HG02852 (cell line): ENCODE data around the gene HSPA4.

Experiments used
- ATAC-seq: cut with Tn5 transposase; IDR thresholded peaks from one replicate; pipeline ENCODE4 v1.9.1; 2021; ENCODE audit warnings: mild to moderate bottlenecking, moderate library complexity; ENCODE audit not compliant: unreplicated experiment

The HSPA4 gene

DNA sequence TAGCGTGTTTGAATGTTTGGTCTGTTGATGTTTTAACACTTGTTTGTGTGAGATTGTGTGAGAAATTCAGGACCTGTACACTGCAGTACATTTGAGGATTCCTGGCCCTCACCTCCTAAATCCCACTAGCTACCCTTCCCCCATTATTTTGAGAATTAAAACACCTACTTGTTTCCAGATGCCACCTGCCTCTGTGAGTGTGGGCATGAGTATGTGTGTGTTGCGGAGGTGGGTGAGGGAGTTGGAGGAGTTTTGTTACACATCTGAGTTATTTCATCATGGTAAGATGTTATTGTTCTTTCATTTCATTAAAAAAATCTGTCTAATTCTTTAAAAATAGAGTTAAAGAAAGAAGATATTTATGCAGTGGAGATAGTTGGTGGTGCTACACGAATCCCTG lies 36.3 kb downstream of the HSPA4 start:
- ATAC-seq, result no peak

DNA sequence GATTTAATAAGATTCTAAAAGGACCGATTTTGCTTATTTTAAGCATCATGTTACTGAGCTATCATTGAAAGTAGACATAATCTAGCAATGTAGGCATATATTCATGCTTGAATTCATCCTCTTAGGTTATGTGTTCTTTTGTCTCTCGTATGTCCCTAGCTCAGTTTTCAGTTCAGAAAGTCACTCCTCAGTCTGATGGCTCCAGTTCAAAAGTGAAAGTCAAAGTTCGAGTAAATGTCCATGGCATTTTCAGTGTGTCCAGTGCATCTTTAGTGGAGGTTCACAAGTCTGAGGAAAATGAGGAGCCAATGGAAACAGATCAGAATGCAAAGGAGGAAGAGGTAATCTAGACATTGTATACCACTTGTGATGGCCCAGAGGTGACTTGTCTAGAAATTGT lies 39.2 kb downstream of the HSPA4 start:
- ATAC-seq, result no peak

- no peak for ATAC-seq
Observed at GRCh38 chr5:133106343-133106742, 54.5 kb downstream of the HSPA4 start.

DNA sequence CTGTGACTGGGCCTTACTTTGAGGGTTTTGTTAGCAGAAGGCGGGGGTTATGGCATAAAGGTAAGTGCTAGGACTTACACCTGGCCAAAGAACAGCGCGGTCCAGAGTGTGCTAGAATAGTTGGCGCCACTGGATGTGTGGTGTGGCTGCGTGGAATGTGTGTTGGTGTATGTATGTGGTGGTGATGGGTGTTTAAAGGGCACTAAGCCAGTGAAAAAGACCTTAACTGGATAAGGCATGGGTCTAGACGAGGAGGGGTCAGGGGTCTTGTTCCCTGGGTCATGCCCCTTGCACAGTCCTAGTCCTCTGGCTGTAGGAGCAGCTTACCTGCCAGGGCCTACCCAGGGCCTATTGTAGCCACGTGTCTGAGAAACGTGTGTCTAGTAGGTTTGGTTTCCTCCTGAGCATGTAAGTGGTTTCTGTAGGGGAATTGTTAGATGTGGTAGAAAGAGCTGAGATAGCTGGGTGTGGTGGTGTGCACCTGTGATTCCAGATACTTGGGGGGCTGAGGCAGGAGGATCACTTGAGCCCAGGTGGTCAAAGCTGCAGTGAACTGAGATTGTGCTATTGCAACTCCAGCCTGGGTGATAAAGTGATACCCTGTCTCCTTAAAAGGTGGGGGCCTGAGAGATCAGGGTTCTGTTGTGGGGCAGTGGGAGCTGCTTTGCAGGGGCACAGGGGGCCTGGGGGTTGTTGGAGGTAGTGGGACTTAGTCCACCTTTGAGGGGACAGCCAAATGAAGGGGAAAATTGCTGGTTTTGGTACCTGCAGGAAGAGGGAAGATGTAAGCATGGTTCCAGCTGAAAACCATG lies 55.2 kb downstream of the HSPA4 start:
- ATAC-seq, result no peak

DNA sequence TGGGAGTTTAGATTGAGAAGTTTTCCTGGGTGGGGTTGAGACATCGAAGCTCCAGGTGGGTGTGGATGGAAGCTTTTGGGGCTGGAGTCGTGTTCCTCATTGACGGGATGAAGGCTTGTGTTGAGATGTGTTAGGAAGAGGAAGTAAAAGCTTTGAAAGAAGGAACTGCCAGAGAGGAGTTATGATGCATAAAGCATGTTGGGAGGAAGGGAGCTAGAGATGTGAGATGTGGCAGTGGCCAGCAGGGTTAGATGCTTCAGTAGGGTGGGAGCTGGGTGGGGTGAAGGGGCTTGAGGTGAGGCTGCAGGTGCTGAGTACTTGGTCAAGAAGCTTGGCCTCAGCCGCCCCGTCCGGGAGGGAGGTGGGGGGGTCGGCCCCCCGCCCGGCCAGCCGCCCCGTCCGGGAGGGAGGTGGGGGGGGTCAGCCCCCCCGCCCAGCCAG lies 56.7 kb downstream of the HSPA4 start:
- no peak for ATAC-seq

GRCh38 chr5:133109655-133110483 lies 58.1 kb downstream of the HSPA4 start:
- ATAC-seq, result no peak

DNA sequence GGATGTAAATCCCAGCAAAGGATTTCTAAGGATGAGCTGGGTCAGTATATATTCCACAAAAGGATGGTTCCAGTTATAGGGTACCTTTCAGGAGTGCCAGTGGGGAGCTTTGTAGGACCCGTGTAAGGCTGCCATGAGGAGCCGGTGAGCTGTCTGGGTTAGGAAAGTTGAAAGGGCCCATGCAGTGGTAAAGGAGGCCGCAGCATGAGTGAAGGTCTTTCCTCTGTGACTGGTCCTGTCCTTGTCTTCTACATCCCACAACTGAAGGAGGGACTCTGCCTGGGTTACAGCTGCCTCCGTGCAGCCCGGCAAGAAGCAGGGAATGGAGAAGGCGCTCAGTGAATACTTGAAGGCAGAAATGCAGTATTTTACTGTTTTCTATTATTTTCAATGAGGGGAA lies 58.9 kb downstream of the HSPA4 start:
- no peak for ATAC-seq

GRCh38 chr5:133111299-133111698 lies 59.5 kb downstream of the HSPA4 start:
- ATAC-seq, result peak; percentile 50

- no peak for ATAC-seq
Observed at GRCh38 chr5:133112026-133112660, 60.3 kb downstream of the HSPA4 start.

GRCh38 chr5:133113331-133114061 lies 61.7 kb downstream of the HSPA4 start:
- peak; percentile 51 for ATAC-seq

- no peak for ATAC-seq
Observed at GRCh38 chr5:133114166-133114932, 62.5 kb downstream of the HSPA4 start.

- no peak for ATAC-seq
Observed at GRCh38 chr5:133114933-133115310, 63.1 kb downstream of the HSPA4 start.

- no peak for ATAC-seq
Observed at GRCh38 chr5:133116601-133117000, 64.8 kb downstream of the HSPA4 start.

DNA sequence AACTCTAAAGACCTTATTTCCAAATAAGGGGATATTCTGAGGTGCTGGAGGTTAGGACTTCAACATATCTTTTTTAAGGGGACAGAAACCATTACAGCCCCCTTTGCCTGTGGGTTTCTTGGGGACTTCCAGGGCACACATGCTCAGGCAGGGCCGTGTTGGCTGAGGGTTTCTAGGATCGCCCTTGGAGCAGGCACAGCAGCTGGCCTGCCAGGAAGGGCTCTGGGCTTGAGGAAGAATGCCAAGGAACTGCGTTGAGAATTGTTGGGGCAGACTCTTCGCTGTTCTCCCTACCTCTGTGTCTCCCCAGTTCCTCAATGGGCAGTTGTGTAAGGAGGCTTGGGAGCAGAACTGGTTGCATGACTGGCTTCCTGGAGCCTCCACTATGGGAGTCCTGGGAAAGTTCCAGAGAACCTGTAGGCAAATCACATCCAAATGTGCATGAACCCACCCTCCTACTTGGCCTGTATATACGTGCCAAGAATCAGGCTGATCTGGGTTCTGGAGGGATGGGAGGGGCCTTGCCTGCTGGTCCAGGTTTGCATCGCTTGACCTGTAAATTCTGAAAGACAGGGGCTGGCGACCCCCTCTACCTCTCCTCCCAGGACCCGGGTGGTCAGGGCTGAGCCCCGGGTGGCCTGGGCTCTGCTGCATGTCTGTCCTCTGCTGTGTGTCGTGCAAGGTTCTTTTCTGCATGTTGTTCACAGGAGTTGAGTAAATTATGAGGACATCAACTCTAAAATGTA lies 65.5 kb downstream of the HSPA4 start:
- ATAC-seq, result no peak

- ATAC-seq, result no peak
Observed at GRCh38 chr5:133117912-133118445, 66.2 kb downstream of the HSPA4 start.

DNA sequence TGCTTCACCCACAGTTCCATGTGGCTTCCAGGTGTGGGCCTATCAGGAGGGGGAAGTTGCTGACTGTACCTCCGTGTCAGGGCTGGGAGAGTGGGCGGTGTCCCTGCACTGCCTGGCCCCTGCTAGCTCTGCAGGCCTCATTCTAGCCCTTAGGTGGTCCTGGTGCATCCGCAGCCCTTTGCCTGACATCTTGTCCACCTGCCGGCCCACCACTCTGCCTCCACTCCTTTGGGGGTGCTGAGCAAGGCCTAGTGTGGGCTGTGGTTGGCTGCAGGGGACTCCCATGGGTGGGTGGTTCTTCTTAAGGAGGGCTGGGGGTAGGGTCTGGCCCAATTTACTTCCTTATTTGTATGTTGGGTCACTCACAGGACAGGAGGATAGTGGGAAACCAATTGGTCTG lies 66.9 kb downstream of the HSPA4 start:
- no peak for ATAC-seq

- ATAC-seq, result no peak
Observed at GRCh38 chr5:133119233-133119711, 67.5 kb downstream of the HSPA4 start.

DNA sequence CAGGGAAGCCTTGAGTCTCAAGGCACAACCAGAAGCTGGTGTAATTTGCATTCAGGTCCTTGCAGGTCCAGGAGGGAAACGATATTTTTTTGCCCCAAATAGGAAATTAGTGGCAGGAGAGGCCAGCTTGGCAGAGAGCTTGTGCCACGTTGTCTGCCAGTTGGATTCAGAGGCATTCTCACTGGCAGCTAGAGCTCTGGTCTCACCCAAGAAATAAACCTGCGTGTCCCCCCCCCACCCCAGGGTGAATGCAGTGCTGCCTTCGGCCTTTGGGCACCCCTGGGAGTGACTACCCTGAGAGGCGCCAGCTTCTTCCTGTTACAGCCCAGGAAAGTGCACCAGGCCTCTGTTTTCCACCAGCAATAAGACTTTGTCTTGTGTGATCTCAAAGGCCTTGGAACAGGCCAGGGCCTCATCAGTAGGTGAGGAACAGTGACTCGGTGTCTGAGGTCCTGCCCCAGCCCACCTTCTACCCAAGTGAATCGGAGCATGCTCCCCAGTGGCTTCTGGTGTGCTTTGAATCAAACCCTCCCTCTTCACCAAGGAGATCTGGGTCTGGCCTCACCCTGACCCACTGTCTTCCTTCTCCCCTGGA lies 68.4 kb downstream of the HSPA4 start:
- ATAC-seq, result no peak

DNA sequence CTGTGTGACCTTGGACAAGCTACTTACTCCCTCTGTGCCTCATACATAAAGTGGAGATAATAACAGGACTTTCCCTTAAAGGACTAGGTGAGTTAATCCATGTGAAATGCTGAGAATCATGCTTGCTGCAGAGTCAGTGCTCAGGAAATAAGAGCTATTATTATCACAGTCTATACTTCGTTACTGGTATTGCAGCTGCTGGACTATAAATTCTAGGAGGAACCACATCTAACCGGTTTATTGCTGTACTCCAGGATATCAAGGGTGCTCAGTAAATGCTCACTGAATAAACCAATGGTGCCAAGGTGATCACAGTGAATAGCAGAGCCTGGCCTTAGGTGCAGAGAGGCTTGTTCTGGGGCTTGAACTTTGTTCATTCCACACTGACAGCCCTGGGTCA lies 69.3 kb downstream of the HSPA4 start:
- ATAC-seq, result no peak
